SIG-M5 treated with dmso at 0.1 percent for 504 hours (cell line): ENCODE results near the gene MSH4.
A peak's percentile ranks its signal among the peaks of the same experiment; 100 is the strongest.

Experiments
- DNase-seq: peaks from one replicate; lab custom pipeline; 2025; ENCODE audit not compliant: unreplicated experiment; lab: John Stamatoyannopoulos, UW

Gene MSH4

GRCh38 chr1:75922698-75923097 lies 126.0 kb downstream of the MSH4 start:
- no peak for DNase-seq

GRCh38 chr1:75932304-75932703 lies 135.6 kb downstream of the MSH4 start, which contains the start of gene ASB17:
Gene ASB17, minus strand, starts transcription at chr1:75932404. Its CDS starts 113 bp downstream, at chr1:75932291.
- no peak for DNase-seq

- no peak for DNase-seq
Measured at GRCh38 chr1:75937034-75937433, 140.4 kb downstream of the MSH4 start.

- peak; percentile 8 for DNase-seq
Measured at GRCh38 chr1:75943037-75943436, 146.4 kb downstream of the MSH4 start.

- no peak for DNase-seq
Measured at GRCh38 chr1:75950176-75950575, 153.5 kb downstream of the MSH4 start.

- DNase-seq = no peak
Measured at GRCh38 chr1:75952016-75952415, 155.3 kb downstream of the MSH4 start.

- DNase-seq = no peak
Measured at GRCh38 chr1:75953461-75953860, 156.8 kb downstream of the MSH4 start.

GRCh38 chr1:75954586-75954985 lies 157.9 kb downstream of the MSH4 start:
- DNase-seq = no peak
